Germinal center (tissue), 1 donor: ENCODE data around the gene UBE2O.

Experiments
- DNase-seq: peaks from one replicate; pipeline ENCODE4 v3.0.0; 2012; ENCODE audit warnings: mixed read lengths, low spot score

UBE2O gene

DNA sequence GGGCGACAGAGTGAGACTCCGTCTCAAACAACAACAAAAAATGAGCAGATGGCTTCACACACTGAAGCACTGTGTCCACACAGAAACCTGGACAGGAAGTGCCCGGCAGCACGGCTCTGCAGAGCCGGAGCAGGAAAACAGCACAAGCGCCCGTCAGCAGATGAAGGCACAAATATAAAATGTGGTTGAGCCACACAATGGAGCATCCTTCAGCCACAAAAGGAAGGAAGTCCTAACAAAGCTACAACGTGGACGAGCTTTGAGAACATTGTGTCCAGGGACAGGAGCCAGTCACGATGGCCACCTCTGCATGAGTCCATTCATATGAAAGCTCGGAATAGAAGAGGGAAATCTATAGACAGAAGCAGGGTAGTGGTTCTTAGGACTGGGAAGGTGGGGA is 32.6 kb upstream of the UBE2O start:
- no peak for DNase-seq

DNA sequence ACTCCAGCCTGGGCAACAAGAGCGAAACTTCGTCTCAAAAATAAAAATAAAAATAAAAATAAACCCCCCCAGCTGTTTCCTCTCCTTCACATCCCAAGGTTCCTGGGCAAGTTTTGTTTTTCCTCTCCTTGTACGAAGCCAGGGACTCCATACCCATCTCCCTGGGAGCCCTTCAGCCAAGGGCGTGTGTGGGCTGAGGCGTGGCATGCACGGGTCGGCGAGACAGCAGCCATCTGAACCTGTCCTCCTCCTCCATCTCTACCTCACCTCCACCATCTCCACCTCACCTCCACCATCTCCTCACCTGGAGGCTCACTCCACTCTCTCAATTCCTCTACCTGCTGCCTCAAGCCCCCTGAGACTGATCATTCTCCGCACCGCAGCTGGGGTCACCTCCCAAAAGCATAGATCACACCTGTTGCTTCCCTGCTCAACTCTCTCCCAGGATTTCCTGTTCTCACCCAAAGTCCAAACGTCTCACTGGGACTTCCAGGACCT is 31.3 kb upstream of the UBE2O start:
- no peak for DNase-seq

- peak; percentile 87 for DNase-seq
Observed at GRCh38 chr17:76481071-76481655, 28.2 kb upstream of the UBE2O start.

GRCh38 chr17:76480632-76481031 is 27.7 kb upstream of the UBE2O start:
- peak; percentile 53 for DNase-seq

DNA sequence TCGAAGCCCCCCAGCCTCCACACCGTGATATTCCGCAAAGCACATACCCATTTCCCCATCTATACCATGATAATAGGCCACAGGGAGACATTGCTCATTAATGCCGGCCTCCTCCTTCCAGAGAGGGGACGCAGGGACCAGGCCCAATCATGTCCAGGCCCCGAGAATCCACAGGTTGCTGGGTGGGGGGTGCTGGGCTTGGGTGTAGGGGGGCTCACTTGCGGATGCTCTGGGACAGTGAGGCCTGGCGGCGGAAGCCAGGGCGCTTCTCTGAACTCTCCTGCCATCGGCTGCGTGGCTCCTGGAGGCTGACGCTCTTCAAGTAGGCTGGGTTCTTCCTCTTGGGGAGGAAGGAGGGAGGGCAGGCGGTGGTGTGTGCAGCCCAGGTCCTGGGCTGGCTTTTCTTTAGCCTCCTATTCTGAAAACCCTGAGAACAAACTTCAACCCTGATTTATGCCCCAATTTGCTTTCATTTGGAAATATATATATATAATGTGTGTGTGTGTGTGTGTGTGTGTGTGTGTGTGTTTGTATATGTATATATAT is 26.6 kb upstream of the UBE2O start:
- DNase-seq, result no peak

GRCh38 chr17:76478730-76479514 is 26.0 kb upstream of the UBE2O start:
- DNase-seq, result no peak

DNA sequence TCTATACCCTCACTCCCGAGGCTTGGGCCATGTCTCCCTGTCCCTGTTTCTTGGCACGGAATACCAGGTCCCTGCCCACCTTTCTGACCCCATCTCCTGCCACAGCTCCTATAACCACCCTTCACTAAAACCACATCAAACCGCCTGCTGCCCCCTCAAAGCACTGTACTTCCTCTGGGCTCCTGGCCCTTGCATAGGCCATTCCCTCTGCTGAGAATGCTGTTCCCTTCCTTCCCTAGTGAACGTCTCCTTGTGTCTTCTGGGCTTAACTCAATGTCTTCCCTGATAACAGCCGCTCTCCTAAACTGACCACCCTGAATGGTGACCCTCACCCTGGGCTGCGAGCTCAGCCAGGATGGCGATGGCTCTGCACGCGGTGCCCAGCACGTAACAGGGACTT is 25.1 kb upstream of the UBE2O start:
- no peak for DNase-seq

DNA sequence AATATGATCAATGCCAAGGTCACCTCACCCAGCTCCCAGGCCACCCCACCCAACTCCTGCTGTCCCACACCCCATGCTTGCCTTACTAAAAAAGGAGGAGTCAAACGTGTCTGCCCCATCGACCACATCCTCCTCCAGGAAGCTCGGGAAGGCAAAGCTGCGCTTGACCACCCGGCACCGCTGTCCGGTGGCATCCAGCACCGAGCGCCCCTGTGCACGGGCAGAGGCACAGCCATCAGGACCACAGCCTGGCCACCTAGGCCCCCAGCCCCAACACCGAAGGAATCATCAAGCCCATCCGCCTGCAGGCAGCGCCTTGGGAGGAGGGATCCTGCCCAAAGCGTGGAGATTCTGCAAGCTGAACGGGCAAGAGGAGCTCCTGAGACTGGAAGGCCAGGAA is 24.6 kb upstream of the UBE2O start:
- no peak for DNase-seq

- DNase-seq, result no peak
Observed at GRCh38 chr17:76476736-76477135, 23.8 kb upstream of the UBE2O start.

DNA sequence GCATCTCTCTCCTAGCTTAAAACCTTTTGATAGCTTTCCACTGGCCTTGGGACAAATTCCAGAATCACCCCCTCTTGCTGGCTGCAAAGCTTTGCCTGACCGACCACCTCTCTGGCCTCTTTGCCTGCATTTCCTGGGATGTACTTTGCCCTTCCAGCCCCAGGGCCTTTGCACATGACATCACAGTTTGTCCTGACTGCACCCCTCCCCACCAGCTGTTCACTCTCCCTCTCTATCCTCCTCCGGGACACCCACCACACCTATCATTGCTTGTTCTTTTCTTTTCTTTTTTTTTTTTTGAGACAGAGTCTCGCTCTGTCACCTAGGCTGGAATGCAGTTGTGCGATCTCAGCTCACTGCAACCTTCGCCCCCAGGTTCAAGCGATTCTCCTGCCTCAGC is 22.4 kb upstream of the UBE2O start:
- no peak for DNase-seq

DNA sequence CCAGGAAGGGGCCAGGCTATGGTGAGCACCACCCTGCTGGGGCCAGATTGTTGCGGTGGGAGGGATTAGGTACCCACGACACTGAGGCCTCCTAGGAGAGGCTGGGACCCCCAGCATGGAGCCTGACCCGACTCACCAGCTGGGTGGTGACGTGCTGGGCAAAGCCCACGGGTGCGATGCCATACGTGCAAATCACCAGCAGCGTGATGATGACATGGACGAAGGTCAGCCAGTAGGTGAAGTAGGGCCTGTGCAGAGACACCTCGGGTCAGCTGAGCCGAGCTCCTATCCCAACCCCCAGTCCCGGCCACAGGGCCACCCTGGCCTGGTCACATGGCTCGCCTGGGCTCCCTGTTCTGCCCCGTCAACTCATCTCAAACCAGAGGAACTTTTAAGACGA is 21.9 kb upstream of the UBE2O start:
- no peak for DNase-seq

DNA sequence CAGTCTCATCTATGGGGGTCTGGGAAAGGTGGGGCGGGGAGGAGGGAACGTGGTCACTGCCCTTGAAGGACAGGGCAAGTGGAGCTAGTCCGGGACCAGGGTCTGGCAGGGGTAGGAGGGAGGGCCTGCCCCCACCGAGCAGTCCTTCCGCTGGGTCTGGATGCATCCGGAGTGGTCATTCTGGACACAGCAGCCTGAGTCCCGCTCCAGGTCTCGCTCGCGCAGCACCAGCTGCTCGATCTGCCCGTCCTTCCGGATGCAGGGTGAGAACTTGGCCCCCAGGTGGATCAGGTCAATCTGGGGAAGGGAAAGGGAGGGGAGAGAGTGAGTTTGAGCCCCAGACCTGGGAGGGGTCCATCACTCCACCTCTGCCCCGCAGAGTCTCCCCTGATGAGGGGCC is 21.3 kb upstream of the UBE2O start:
- no peak for DNase-seq

DNA sequence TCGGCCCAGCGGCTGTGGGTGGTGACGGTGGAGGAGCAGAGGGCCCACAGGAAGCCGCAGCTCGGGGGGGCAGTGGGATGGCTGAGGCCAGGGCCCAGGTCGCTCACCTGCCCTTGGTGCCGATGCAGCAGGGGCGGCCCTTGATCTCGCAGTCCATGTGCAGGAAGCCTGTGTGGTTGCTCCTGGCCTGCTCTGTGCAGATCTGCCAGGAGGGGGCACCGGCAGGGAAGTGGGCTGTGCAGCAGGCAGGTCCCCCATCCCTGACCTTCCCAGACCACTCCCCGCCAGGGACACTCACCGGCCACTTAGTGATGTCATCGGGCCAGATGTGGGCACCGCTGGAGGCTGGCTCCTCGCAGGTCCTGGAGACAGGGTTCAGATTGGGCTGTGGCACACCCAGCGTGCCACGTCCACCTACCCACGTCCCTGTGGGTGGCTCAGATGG is 20.6 kb upstream of the UBE2O start:
- DNase-seq, result no peak

DNA sequence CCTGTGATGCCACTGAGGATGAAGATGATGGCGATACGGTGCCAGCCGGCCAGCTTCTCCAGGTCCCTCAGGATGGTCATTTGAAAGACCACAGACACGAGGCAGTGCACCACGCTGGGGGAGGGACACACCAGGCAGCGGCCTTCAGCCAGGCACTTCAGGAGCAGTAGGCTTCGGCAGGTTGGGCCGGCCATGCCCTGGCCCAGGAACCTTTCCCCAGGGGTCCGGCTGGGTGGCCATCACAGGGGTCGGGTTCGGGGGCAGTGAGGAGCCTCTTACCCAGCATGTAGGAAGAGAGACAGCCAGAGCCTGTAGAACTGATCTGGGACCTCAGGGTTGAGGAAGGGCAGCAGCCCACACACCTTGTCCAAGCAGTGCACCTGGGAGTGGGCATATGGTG is 19.8 kb upstream of the UBE2O start:
- DNase-seq, result no peak

DNA sequence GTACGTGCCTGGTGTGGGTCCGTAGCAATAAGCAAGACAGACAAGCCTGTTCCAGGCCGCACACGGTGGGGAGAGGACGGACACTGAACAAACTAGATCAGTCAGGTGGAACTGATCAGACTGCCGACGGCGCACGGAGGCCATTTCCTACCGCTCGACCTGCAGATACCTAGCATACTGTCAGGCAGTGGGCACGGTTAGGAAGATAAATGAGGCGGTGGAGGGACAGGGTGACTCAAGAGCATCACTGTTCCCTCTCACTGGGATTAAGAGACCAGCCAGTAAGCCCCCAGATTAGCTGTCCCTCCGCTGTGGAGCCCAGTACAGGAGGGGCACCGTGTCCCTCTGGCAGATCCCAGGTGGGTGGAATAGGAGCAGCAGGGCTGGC is 19.3 kb upstream of the UBE2O start:
- DNase-seq, result no peak

GRCh38 chr17:76471498-76472257 is 18.7 kb upstream of the UBE2O start:
- DNase-seq, result no peak

GRCh38 chr17:76469991-76470739 is 17.2 kb upstream of the UBE2O start:
- DNase-seq, result no peak

- DNase-seq, result no peak
Observed at GRCh38 chr17:76469076-76469990, 16.4 kb upstream of the UBE2O start.

- no peak for DNase-seq
Observed at GRCh38 chr17:76468634-76469010, 15.7 kb upstream of the UBE2O start.

- no peak for DNase-seq
Observed at GRCh38 chr17:76467809-76468633, 15.1 kb upstream of the UBE2O start.
